Measurements from ENCODE around the gene THBS1.

The THBS1 gene

GRCh38 chr15:39573844-39574243 lies 7.0 kb upstream of the THBS1 start:
- no peak for DNase-seq (ENCODE audit: low read depth, low spot score)

- no peak for DNase-seq (ENCODE audit: low read depth, low spot score)
These were observed 6.5 kb upstream of the THBS1 start for GRCh38 chr15:39574427-39574826.

- no peak for DNase-seq (ENCODE audit: low read depth, low spot score)
These were observed 5.7 kb upstream of the THBS1 start for GRCh38 chr15:39575180-39575579.

GRCh38 chr15:39578851-39579486 lies 1.9 kb upstream of the THBS1 start:
- no peak for DNase-seq (ENCODE audit: low read depth, low spot score)

GRCh38 chr15:39579487-39580116 lies 1.3 kb upstream of the THBS1 start:
- DNase-seq (ENCODE audit: low read depth, low spot score) = peak; percentile 83

- peak; percentile 96 for DNase-seq (ENCODE audit: low read depth, low spot score)
These were observed 778 bp upstream of the THBS1 start for GRCh38 chr15:39580117-39580484.

DNA sequence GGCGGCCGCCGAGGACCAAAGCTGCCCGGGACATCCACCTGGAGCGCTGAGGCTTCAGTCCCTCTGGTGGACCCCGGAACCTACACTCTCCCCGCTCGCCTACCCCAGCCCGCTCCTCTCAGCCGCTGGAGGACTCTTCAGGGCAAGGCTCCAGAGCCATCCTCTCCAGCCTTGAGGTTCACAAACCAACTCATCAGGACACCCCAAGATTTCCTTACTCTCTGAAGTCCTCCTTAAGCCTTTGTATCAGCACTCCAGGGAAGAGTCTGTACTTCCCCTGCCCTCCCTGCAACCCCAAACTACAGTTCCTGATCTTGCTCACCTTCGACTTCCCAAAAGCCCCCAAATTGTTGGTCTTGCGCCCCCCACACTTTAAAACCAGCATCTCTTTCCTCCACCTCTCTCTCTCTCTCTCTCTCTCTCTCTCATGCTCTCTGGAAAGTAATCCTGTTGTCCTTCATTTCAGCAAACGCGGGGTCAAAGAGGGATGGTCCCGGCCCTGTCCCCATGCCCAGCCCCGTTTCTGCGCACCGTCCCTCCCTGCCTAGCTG lies 438 bp downstream of the THBS1 start:
- no peak for DNase-seq (ENCODE audit: low read depth, low spot score)

DNA sequence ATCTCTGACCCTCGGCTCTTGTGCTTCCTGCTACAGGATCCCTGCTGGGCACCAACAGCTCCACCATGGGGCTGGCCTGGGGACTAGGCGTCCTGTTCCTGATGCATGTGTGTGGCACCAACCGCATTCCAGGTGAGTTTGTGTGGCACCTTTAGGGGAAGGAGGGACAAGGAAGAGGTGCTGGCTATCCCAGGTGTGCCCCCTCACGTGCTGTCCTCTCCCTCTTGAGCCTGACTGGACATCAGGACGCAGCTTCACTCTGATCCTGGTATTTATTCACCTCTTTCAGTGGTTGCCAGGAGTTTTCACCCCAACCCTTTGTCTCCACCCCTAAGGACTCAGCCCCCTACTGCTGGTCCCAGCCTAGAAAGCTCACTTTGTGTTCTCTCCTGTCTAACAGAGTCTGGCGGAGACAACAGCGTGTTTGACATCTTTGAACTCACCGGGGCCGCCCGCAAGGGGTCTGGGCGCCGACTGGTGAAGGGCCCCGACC lies 960 bp downstream of the THBS1 start:
- peak; percentile 56 for DNase-seq (ENCODE audit: low read depth, low spot score)

DNA sequence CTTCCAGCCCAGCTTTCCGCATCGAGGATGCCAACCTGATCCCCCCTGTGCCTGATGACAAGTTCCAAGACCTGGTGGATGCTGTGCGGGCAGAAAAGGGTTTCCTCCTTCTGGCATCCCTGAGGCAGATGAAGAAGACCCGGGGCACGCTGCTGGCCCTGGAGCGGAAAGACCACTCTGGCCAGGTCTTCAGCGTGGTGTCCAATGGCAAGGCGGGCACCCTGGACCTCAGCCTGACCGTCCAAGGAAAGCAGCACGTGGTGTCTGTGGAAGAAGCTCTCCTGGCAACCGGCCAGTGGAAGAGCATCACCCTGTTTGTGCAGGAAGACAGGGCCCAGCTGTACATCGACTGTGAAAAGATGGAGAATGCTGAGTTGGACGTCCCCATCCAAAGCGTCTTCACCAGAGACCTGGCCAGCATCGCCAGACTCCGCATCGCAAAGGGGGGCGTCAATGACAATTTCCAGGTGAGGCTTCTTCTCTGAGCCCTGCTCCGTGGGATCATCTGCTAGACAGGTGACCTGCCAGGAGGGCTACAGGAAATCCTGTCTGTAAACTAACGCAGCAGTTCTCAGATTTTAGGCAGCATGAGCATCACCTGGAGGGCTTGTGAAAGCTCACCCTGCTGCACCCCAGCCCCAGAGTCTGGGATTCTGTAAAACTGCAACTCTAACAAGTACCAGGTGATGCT lies 1.6 kb downstream of the THBS1 start:
- no peak for DNase-seq (ENCODE audit: low read depth, low spot score)

GRCh38 chr15:39582977-39583595 lies 2.2 kb downstream of the THBS1 start:
- no peak for DNase-seq (ENCODE audit: low read depth, low spot score)

- DNase-seq (ENCODE audit: low read depth, low spot score) = no peak
These were observed 2.9 kb downstream of the THBS1 start for GRCh38 chr15:39583596-39584265.

GRCh38 chr15:39584266-39584659 lies 3.4 kb downstream of the THBS1 start:
- no peak for DNase-seq (ENCODE audit: low read depth, low spot score)

DNA sequence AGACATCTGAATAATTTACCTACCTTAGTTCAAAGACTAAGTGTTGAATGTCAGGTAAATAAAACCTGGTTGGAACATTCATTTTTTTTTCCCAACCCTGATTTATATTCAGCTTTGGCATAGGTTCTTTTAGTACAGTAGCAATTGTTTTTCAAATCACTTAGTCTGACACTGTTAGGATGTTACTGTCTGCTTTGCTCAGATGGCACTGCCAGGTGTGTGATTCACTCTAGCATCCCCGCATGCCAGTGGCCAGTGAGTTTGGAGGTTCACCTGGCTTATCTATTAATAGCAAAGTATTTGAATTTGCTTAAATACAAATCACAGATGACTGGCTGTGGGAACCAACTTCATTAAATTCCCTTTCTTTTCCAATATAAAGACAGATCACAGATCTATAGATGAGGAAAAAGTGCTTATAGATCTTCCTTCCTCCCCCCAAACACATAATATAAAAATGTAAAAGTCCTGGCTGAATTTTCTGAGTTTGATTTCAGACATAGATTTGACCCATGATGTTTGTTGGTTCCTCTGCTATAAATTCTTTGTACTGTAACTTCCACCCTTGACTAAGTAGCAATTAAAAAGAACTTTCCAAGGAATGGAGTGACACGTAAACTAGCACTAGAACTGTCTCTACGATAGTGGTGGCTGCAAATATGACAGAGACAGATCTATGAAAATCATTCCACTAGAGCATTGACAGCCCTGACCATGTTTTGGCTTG lies 3.9 kb downstream of the THBS1 start:
- DNase-seq (ENCODE audit: low read depth, low spot score) = no peak

DNA sequence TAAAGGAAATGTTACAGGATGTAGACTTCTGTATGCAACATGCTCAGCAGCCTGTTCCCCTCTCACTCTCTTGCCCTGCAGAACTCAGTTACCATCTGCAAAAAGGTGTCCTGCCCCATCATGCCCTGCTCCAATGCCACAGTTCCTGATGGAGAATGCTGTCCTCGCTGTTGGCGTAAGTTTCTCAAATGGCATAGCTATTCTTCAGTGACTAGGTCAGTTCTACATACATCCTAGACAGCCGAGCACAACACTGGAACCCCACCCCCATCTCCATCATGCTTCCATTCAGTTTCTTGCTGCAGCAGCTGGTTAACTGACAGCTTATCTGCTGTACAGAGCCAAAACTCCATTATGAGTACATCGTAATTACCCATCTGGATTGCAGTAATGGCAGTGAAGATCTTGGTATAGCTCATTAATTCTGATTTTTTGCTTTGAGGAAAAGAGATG lies 4.5 kb downstream of the THBS1 start:
- DNase-seq (ENCODE audit: low read depth, low spot score) = no peak

DNA sequence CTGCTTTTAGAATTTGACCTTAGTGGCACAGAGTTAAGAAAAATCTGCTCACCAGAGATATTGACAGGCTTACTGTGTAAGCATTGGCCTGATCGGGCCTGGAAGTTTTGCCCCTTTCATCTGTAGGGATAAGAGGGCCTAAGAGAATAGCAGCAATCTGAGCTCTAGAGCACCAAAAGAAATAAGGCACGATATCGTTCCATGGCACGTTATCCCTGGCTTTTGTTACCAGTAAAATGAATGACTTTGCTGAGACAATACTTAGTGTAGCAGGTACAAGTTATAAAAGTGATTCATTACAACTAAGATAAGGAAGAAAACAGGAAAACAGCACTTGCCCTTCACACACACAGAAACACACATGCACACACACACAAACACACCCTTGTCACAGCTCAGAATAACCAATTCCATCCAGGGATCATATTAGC lies 5.0 kb downstream of the THBS1 start:
- DNase-seq (ENCODE audit: low read depth, low spot score) = no peak

DNA sequence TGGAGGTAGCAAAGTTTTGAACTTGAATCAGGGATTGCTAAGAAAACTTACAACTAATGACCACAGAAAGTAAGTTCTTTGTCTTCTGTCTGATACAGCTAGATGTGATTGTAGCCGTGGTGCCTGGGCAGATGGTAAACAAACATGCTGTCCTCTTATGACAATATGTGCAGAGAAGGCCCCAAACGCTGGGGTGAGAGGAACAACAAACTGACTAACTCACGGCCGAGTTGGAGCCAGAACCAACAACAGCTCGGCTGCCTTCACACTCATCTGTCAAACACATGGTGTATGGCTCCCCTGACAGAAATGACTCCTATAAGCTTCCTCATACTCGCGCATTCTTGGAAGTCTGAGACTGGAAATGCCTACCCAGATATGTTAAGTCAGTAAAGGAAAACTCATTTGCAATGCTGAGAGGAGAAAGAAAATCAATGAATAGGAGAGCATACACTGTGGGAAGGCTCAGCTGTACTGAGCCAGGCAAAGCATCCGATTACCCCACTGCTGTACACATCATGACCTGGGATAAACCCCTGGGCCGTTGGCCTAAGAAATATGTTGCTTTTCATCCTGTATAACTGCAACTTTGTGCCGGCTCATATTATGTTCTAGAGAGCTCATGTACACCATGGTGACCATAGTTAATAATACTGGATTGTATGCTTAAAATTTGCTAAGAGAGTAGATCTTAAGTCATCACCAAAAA lies 5.7 kb downstream of the THBS1 start:
- DNase-seq (ENCODE audit: low read depth, low spot score) = no peak

DNA sequence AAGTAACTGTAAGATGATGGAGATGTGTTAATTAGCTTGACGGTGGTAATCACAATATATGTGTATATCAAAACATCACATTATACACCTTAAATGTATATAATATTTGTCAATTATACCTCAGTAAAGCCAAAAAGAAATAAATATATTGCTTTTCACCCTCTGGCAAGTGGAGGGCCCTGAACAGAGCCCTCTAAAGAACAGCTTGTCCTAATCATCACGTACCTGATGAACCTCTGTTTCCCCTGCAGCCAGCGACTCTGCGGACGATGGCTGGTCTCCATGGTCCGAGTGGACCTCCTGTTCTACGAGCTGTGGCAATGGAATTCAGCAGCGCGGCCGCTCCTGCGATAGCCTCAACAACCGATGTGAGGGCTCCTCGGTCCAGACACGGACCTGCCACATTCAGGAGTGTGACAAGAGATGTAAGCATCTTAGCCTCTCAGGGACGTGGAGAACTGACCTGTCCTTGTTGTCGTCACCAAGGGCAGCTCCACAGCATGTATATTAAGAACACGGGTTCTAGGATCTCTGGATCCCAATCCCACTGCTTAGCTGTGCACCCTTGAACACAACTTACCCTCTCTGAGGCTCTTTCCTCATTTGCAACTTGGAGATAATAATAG lies 6.3 kb downstream of the THBS1 start:
- DNase-seq (ENCODE audit: low read depth, low spot score) = no peak

GRCh38 chr15:39587731-39588530 lies 7.1 kb downstream of the THBS1 start:
- no peak for DNase-seq (ENCODE audit: low read depth, low spot score)

All from ELF-1 (cell line).